ENCODE data around the gene RPS27. TPM values are rescaled to one million over a fixed set of nuclear protein-coding genes. Genes with fewer than 3 reads are reported as not detected.

Gene RPS27
- total and polyA plus RNA-seq, 2 of the 13 experiments (the other 11 are each of a cell fraction or from before 2014, with no cell fraction given) = 3,737 to 9,964 TPM

- peak; percentile 95 for TF ChIP-seq PRDM10 (CRISPR knock-in tag; IDR thresholded peaks at IDR 0.05; ENCODE audit: low read depth)
- no peak for TF ChIP-seq SUZ12 (IDR thresholded peaks at IDR 0.05; ENCODE audit: low read depth, low read length)
- TF ChIP-seq PITX1 (CRISPR knock-in tag; IDR thresholded peaks at IDR 0.05) = peak; percentile 58
- TF ChIP-seq MTERF4 (CRISPR knock-in tag; IDR thresholded peaks at IDR 0.05) = no peak
- TF ChIP-seq ZNF781 (CRISPR knock-in tag; IDR thresholded peaks at IDR 0.05; ENCODE audit: borderline replicate concordance, not compliant biosample characterization) = peak; percentile 67
- TF ChIP-seq CSRNP1 (CRISPR knock-in tag; IDR thresholded peaks at IDR 0.05) = no peak
- peak; percentile 88 for TF ChIP-seq KDM2A (CRISPR knock-in tag; IDR thresholded peaks at IDR 0.05; ENCODE audit: borderline replicate concordance, low read depth)
- TF ChIP-seq ELF1 (CRISPR knock-in tag; IDR thresholded peaks at IDR 0.05) = peak; percentile 97
- TF ChIP-seq CENPT (CRISPR knock-in tag; IDR thresholded peaks at IDR 0.05; ENCODE audit: low read depth) = no peak
- peak; percentile 59; the same call in 1 of the 2 replicates for TF ChIP-seq NFAT5 (CRISPR knock-in tag; IDR thresholded peaks at IDR 0.05)
- peak; percentile 81 for TF ChIP-seq FOXC1 (CRISPR knock-in tag; IDR thresholded peaks at IDR 0.05; ENCODE audit: borderline replicate concordance)
- TF ChIP-seq ZNF10 (CRISPR knock-in tag; IDR thresholded peaks at IDR 0.05; ENCODE audit: borderline replicate concordance, low read depth) = no peak
- no peak for TF ChIP-seq GRHL1 (CRISPR knock-in tag; conservative IDR thresholded peaks at IDR 0.05)
Measured at GRCh38 chr1:153990468-153991150, at the start of gene RPS27 (continued).
